Fibroblast of skin of back (primary cell): Measurements from ENCODE around the gene SCRN3. TPM values are rescaled to one million over a fixed set of nuclear protein-coding genes. Genes with fewer than 3 reads are reported as not detected.
"Not testable (repeated sequence)": the region's sequence is repeated elsewhere in the genome, so short reads cannot be mapped to it uniquely, and the experiment has no call there.

Experiments
- DNase-seq: peaks from one replicate; pipeline ENCODE4 v3.0.0-alpha.2; 2013
- polyA plus RNA-seq, 2 experiments: library from polyadenylated mRNA; unstranded; fragments of 120-200 nt; gene quantifications; one replicate each; pipeline ENCODE4 v1.2.1, GENCODE V29; 2013; ENCODE audit not compliant: insufficient read length in 2 of 2

The SCRN3 gene, protein sequence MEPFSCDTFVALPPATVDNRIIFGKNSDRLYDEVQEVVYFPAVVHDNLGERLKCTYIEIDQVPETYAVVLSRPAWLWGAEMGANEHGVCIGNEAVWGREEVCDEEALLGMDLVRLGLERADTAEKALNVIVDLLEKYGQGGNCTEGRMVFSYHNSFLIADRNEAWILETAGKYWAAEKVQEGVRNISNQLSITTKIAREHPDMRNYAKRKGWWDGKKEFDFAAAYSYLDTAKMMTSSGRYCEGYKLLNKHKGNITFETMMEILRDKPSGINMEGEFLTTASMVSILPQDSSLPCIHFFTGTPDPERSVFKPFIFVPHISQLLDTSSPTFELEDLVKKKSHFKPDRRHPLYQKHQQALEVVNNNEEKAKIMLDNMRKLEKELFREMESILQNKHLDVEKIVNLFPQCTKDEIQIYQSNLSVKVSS
- polyA plus RNA-seq (2013, experiment 1 of 2; ENCODE audit: insufficient read length): 17.9 TPM
- polyA plus RNA-seq (2013, experiment 2 of 2; ENCODE audit: insufficient read length): 20.4 TPM

DNA sequence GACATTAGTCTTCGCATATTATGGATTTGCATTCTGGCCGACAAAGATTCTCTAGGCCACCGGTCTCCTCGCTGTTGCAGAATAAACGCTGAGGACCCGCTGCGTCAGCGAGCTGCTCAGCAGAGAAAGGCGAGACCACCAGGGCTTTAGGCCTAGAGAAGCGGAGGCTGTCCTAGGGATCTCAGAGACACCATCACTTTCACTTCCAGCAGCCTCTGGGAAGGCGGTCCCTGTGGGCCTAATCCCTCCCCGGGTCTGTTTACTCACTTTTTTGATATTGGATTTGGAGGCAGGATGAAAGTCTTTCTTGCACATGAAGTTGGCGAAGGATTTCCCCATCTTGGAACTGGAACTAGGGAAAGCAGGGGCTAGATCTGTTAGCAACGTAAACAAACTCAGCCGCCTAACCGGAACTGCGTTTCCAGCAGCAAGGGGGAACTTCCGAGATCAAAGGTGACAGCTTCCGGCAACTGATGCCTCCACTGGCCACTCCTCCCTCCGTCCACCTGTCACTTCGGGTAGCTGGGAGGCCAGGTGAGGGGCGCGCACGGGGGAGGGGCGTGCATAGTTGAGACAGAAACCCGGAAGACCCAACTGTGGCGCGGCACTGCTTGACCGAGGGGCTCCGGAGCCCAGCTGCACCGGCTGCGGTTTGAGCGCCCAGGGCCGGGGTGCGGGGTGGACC, at the start of gene SCRN3:
Gene SCRN3 (plus strand): TSS at position 447 of the 685 bp plus-strand sequence. CDS start 2,554 bp downstream, outside the sequence.
- DNase-seq: peak; percentile 66

DNA sequence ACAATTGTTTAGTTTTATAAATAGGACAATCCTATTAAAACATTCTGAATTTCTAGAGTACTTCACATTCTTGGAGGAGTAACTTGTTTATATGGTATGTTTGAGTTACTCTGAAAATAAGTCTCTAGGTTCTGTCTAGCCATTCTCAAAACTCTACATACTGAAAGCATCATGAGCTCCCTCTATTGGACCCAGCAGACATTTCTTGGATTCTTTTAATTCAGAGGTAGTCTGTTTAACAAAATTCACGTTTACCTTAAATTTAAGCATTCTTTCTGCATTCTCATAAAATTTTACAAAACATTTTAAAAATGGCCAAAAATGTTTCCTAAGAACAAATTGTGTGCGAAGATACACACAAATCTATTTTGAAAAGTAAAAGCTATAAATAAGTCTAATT, 45.5 kb upstream of the SCRN3 start:
- no peak for DNase-seq

DNA sequence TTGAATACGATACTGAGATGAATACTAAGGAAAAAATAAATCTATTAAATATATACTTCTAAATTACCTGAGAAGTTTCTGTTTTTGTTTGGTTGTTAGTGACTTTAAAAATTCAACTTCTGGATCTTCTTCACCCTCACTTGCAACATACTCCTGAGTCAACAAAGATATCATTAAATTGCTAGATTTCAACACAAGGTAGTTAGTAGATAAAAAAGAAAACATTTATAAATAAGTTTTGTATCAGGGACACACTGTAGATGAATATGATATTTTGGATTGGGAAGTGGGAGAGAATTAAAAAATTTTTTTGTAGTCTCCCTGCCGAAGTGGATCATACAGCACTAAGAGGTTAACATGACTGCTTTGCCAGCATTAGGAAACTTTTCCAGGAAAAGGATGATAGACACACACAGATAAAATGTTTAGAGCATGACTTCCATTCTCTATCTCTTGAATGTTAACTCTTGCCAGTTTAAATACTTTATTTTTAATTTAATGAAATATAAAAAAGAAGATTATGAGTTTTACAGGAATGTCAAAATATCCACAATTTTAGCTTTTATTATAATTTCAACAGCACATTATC, 44.8 kb upstream of the SCRN3 start:
- no peak for DNase-seq

DNA sequence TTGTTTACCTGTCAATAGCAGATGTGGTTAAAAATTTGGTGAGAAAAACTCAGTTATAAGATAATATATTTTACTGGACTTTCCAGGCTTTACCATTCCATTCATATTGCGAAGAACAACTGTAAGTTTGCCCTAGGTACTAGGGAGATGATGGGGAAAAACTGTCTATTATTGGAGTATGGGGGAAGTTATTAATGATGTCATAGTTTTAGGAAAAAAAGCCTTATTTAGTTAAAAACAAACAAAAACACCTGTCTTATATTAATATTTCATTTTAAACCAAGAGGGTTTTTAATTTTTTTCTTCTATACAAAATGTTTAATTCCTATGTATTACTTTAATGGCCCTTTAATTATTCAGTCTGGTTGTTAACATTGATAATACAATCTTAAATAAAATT, 42.5 kb upstream of the SCRN3 start:
- no peak for DNase-seq

DNA sequence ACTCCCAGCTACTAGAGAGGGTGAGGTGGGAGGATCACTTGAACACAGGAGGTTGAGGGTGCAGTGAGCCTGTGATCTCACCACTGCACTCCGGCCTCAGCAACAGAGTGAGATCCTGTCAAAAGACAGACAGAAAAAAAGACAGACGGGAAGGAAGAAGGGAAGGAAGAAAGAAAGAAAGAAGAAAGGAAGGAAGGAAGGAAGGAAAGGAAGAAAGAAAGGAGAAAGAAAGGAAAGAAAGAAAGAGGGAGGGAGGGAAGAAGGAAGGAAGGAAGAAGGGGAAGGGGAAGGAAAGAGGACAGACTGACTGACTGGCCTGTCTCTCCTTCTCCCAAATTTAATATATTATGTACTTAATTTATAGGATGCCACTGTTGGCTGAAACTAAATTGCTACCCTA, 39.2 kb upstream of the SCRN3 start:
- no peak for DNase-seq

DNA sequence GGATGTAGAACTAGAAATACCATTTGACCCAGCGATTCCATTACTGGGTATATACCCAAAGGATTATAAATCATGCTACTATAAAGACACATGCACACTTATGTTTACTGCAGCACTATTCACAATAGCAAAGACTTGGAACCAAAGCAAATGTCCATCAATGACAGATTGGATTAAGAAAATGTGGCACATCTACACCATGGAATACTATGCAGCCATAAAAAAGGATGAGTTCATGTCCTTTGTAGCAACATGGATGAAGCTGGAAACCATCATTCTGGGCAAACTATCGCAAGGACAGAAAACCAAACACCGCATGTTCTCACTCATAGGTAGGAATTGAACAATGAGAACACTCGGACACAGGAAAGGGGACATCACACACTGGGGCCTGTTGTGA, 35.9 kb upstream of the SCRN3 start:
- DNase-seq: not testable (repeated sequence)

DNA sequence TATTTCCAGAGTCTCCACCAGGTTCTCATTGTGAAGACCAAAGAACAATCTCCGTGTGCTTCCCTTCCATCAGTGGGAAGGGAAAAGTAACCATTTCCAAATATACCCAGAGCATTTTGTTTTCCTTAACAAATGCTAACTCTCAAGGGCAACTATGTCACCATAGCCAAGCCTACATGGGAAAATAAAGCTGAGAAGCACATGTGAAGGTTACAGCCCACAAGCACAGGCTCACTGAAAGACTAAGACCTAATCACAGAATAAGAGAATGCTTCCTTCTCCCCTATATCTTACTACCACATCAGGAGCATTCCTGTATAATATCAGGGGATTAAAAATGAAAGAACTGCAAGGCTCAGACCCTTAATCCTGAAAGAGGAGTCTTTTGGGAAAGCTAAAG, 32.6 kb upstream of the SCRN3 start:
- no peak for DNase-seq

DNA sequence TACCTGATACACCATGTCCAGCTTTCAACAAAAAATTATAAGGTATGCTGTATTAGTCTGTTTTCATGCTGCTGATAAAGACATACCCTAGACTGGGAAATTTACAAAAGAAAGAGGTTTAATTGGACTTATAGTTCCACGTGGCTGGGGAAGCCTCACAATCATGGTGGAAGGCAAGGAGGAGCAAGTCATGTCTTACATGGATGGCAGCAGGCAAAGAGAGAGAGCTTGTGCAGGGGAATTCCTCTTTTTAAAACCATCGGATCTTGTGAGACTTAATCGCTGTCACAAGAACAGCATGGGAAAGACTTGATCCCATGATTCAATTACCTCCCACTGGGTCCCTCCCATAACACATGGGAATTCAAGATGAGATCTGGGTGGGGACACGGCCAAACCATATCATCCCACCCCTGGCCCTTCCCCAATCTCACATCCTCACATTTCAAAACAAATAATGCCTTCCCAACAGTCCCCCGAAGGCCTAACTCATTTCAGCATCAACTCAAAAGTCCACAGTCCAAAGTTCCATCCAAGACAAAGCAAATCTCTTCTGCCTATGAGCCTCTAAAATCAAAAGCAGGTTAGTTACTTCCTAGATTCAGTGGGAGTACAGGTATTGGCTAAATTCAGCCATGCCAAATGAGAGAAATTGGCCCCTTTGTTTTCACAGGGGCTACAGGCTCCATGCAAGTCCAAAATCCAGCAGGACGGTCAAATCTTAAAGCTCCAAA, 31.9 kb upstream of the SCRN3 start:
- DNase-seq: not testable (repeated sequence)

DNA sequence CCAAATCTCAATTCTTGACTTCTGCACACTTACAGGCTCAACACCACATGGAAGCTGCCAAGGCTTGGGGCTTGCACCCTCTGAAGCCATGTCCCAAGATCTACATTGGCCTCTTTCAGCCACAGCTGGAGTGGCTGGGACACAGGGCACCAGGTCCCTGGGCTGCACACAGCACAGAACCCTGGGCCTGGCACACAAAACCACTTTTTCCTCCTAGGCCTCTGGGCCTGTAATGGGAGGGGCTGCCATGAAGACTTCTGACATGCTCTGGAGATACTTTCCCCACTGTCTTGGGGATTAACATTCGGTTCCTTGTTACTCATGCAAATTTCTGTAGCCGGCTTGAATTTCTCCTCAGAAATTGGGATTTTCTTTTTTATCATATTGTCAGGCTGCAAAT, 30.9 kb upstream of the SCRN3 start:
- no peak for DNase-seq

DNA sequence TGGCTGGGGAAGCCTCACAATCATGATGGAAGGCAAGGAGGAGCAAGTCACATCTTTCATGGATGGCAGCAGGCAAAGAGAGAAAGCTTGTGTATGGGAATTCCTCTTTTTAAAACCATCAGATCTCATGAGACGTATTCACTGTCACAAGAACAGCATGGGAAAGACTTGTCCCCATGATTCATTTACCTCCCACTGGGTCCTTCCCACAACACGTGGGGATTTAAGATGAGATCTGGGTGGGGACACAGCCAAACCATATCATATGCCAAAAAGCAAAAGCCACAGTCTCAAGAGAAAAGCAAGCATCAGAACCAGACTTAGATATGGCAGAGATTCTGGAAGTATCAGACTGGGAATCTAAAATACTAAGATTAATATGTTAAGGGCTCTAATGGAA, 30.0 kb upstream of the SCRN3 start:
- peak; percentile 41 for DNase-seq

DNA sequence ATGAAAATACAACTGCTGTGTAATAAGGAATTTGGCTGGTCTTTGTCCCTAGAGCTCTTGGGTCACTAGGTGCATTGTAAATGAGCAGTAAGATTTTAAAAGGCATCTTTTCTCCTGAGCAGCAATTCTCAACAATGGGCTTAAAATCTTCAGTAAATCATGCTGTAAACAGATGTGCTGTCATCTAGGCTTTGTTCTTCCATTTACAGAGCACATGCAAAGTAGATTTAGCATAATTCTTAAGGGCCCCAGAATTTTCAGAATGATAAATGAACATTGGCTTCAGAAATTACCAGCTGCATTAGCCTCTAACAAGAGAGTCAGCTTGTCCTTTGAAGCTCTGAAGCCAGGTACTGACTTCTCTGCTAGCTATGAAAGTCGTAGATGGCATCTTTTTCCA, 26.8 kb upstream of the SCRN3 start:
- DNase-seq: no peak

DNA sequence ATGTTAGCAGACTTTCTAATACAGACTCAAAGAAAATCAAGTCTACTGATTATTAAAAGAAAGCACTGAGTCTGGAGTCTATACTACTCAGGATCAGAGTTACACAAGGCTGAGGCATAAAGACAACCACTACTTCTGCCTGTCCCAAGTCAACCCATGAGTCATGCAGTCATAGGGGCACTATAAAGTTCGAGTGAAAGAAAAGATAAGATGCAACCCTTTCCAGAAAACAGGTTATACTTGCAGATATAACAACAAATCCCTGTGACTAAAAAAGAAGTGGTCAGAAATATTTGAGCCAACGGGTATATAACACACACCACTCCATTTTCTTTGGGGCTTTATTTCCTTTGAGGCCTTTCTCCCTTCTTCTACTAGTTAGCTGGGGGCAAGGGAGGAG, 18.6 kb upstream of the SCRN3 start:
- DNase-seq: no peak

DNA sequence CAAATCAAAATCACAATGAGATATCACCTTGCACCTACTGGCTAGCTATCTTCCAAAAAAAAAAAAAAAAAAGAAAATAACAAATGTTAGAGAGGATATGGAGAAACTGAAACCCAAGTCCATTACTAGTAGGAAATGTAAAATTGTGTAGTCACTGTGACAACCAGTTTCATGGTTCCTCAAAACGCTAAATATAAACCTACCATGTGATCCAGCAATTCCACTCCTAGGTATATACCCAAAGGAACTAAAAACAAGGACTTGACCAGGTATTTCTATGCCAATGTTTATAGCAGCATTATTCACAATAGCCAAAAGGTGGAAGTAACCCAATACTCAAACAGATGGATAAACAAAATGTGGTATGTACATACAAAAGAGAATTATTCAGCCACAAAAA, 11.7 kb upstream of the SCRN3 start:
- DNase-seq: no peak

DNA sequence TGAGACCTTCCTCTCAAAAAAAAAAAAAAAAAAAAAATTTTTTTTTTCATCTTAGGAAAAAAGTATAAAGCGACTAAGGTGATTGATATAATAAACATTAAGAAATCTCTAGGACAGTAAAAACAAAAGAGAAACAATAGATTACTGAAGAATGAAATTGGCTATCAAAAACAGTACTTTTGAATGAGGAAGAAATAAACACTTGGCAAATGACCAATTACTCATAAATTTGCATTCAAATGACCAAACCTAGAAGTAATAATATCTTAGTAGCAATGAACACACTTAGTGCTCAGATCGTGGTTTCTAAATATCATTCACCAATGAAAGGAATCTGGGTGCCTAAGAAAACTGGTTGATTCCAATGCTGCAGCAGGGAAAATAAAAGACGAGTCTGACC, 10.3 kb upstream of the SCRN3 start:
- no peak for DNase-seq

DNA sequence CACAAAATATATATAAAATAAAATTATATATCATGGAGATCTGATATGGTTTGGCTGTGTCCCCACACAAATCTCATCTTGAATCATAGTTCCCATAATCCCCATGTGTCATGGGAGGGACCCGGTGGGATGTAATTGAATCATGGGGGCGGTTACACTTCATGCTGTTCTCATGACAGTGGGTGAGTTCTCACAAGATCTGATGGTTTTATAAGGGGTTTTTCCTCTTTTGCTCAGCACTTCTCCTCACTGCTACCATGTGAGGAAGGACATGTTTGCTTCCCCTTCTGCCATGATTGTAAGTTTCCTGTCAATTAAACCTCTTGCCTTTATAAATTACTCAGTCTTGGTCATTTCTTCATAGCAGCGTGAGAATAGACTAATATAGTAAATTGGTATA, 6.8 kb upstream of the SCRN3 start:
- not testable (repeated sequence) for DNase-seq

DNA sequence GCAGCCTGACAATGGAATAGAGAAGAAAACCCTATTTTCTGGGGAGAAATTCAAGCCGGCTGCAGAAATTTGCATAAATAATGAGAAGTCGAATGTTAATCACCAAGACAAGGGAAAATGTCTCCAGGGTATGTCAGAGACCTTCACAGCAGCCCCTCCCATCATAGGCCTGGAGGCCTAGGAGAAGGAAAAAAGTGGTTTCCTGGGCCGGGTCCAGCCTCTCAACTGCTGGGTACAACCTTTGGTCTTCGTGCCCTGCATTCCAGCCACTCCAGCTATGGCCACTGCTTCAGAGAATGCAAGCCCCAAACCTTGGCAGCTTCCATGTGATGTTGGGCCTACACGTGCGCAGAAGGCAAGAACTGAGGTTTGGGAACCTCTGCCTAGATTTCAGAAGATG, 6.0 kb upstream of the SCRN3 start:
- no peak for DNase-seq

DNA sequence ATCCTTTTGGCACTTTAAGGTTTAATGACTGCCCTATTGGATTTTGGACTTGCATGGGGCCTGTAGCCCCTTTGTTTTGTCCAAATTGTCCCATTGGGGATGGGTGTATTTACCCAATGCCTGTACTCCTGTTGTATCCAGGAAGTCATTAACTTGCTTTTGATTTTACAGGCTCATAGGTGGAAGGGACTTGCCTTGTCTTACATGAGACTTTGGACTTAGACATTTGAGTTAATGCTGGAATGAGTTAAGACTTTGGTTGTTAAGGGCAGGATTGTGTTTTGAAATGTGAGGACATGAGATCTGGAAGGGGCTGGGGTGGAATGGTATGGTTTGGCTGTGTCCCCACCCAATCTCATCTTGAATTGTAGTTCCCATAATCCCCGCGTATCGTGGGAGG, 5.2 kb upstream of the SCRN3 start:
- DNase-seq: not testable (repeated sequence)

DNA sequence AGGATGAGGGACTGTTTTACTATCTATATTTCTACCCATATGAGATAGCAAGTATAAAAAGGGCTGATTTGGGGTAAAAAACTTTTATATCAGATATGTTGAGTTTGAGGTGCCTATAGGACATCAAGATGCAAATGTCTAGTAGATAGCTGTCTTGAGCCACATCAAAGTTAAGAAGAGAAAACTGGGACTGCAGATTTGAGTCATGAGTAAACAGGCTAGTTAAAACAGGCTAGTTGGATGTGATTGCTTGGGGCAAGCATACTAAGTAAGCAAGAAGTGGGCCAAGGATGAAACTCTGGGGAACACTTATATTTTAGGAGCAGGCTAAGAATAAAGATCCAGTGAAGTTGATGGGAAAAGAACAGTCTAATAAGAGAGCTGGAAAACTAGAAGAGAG, 2.8 kb upstream of the SCRN3 start:
- DNase-seq: no peak

DNA sequence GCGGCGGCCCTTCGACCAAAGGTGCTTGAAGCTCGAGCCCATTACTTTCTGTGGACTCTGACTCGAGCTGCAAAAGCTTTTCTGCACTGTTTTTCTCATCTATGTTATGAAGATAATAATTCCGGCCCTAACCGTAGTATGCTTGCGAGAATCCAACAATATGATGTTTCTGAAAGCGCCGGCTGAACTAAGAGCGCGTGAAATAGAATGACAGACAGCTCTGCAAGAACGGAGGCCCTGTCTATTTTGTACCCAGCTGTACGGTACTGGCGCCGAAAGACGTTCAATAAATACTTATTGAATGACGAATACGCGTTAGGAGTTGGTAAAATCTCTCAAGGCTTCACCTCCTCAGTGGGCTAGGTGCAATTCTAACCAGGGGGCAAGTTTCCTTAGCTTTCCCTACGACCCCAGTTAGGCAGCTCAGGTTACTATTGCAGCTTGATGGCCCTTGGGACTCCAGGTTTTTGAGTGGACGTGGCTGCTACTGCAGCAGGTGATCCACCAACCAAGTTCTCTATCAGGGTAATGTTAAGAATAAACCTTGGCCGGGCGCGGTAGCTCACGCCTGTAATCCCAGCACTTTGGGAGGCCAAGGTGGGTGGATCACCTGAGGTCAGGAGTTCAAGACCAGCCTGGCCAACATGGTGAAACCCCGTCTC, 570 bp downstream of the SCRN3 start:
- peak; percentile 8 for DNase-seq

DNA sequence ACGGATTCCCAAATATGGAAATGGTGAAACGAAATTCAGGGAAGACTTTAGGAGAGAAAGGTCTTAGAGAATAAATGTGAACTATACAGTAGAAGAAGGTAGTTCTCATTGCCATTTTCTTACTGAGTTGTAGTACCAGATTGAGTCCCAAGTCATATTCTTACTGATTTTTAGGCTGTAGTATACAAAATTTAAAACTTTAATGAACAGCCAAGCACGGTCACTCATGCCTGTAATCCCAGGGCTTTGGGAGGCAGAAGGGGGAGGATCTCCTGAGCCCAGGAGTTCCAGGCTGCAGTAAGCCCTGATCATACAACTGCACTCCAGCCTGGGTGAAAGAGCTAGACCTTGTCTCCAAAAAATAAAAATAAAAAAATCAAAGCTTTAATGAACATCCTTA, 2.2 kb downstream of the SCRN3 start:
- DNase-seq: no peak

DNA sequence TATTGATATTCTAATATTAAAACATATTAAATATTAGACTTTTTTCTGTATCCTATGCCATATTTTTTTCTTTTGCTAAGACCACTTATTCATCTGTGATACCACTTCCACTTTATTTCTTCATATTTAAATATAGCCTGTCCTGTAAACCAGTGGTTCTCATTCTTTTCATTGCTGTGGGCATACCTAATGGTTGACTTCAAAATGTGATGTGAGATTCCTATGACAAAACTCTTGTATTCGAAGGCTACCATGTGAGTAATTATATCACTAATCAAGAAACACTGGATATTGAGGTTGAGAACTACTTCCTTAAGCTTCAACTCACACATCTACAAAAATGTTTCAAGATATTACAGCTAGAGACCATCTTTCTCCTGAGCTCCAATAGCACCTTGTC, 3.6 kb downstream of the SCRN3 start:
- DNase-seq: peak; percentile 15

DNA sequence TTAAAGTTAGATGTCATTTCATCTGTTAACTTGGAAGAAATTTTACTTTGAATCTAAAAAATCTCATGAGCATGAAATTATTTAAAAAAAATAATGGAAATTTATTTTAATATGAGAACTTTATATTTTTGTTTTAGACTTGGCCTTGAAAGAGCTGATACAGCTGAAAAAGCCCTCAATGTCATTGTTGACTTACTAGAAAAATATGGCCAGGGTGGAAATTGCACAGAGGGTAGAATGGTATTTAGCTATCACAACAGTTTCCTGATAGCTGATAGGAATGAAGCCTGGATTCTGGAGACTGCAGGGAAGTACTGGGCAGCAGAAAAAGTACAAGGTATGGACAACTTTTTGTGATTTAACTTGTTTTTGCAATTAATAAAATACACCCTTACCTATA, 5.3 kb downstream of the SCRN3 start:
- DNase-seq: no peak
